Stomach (tissue), 9 donors: ENCODE measurements around the gene SPAG16. TPM values are rescaled to one million over a fixed set of nuclear protein-coding genes. Genes with fewer than 3 reads are reported as not detected.

Experiments used
- DNase-seq, 2 donors: peaks; one replicate each; pipeline versions ENCODE4 v3.0.0 to v3.0.0-alpha.2; 2013 to 2019
- H3K27ac ChIP-seq, 5 donors: fragments of 200-600 bp in 4 of 5; sonication (generic) in 4 of 5; one replicate each; pipeline ENCODE4 v1.5.1; 2013 to 2019; ENCODE audit warnings: mild to moderate bottlenecking in 1 of 5, moderate library complexity in 1 of 5
- H3K27me3 ChIP-seq, 3 donors: fragments of 200-600 bp; sonication (generic); one replicate each; pipeline ENCODE4 v1.5.1; 2017 to 2019; ENCODE audit warnings: mixed run types in 1 of 3
- H3K36me3 ChIP-seq, 4 donors: fragments of 200-600 bp; sonication (generic); 1 replicate in 3 of 4; 2 replicates in 1 of 4; pipeline ENCODE4 v1.5.1; 2016 to 2019
- H3K4me1 ChIP-seq, 4 donors: fragments of 200-600 bp; sonication (generic); one replicate each; pipeline ENCODE4 v1.5.1; 2016 to 2019
- H3K4me3 ChIP-seq, 4 donors: fragments of 200-600 bp; sonication (generic) in 3 of 4; one replicate each; pipeline ENCODE4 v1.5.1; 2016 to 2019; ENCODE audit warnings: mild to moderate bottlenecking in 1 of 4
- H3K9me3 ChIP-seq, 4 donors: fragments of 200-600 bp; sonication (generic); one replicate each; pipeline ENCODE4 v1.5.1; 2016 to 2019
- EP300 ChIP-seq: sonication (generic); formaldehyde crosslinking; IDR thresholded peaks from one replicate; pipeline ENCODE4 v1.6.1; 2017; ENCODE audit warnings: antibody characterized with exemption
- POLR2A ChIP-seq, 4 donors: fragments of 450-650 bp; IDR thresholded peaks; one replicate each; pipeline ENCODE4 v1.6.1; 2016; ENCODE audit warnings: antibody characterized with exemption in 4 of 4, control low read depth in 2 of 4, mild to moderate bottlenecking in 1 of 4, moderate library complexity in 1 of 4
- POLR2AphosphoS5 ChIP-seq, 3 donors: sonication (generic); formaldehyde crosslinking; IDR thresholded peaks; one replicate each; pipeline ENCODE4 v1.6.1; 2016; ENCODE audit warnings: antibody characterized with exemption in 3 of 3
- WGBS, 5 donors: extraction: QIAGEN DNeasy Blood & Tissue Kit in 3 of 5; methylation state at CpG; one replicate each; pipeline versions ENCODE4 v1.1.5 to v1.1.7; 2013 to 2018; 5-methylcytosine and 5-hydroxymethylcytosine counted together
- intact Hi-C: fragments of 100-400 bp; cut with DNase I; formaldehyde crosslinking; loops from one replicate; pipeline ENCODE4 v1.15.1; 2023; ENCODE audit warnings: low total_unique reads
- polyA plus RNA-seq, 3 donors: library from polyadenylated mRNA; stranded (reverse); fragments of 200-250 nt; gene quantifications; one replicate each; pipeline ENCODE4 v1.2.3, GENCODE V29; 2013
- total RNA-seq, 5 donors: library from RNA; depleted of rRNA; stranded (reverse); fragments of >200 nt; gene quantifications; one replicate each; pipeline versions ENCODE4 v1.1.0 to v1.2.3, GENCODE V29; 2014 to 2016
- TF ChIP-seq, protein P1 (sequence below), 7 experiments: fragments of 450-650 bp in 4 of 7; fragments of 200-600 bp in 3 of 7; sonication (generic) in 3 of 7; IDR thresholded peaks; one replicate each; pipeline ENCODE4 v1.5.1; 2016 to 2019; ENCODE audit warnings: antibody characterized with exemption in 7 of 7, control low read depth in 2 of 7, mild to moderate bottlenecking in 1 of 7
- donor health status: healthy with polysubstance abuse.
- donor health status: Bipolar disorder and iron deficiency.
- donor health status: healthy.

SPAG16 gene
- total and polyA plus RNA-seq, 8 donors: 16.0 to 137 (median 34.4) TPM

DNA sequence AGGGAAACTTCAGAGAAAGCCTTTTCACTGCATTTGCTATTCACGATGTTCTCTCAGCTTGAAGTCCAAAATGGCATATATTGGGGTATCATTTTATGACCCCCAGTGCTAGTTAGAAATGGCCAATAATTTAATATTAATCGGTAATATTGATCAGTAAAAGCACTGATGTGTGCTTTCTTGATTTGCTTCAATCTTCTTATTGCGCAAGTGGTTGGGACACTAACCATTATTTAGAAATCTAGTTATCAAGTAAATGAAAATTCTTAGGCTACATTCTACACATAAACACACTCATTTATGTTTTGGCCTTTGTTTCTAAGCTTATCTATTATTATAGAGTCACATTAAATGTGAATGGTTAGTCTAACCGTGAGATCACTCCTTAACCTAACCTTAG is 1076.9 kb downstream of the SPAG16 start:
- intact Hi-C loops: no loop called here
- 80 to 85% (median 81%) methylated on average over 4 of the region's 4 CpGs for WGBS, 5 donors
- no peak for TF ChIP-seq POLR2AphosphoS5 (IDR thresholded peaks at IDR 0.05)
- no peak for TF ChIP-seq EP300
- no peak for TF ChIP-seq POLR2A (IDR thresholded peaks at IDR 0.05)
- TF ChIP-seq, protein P1, sequence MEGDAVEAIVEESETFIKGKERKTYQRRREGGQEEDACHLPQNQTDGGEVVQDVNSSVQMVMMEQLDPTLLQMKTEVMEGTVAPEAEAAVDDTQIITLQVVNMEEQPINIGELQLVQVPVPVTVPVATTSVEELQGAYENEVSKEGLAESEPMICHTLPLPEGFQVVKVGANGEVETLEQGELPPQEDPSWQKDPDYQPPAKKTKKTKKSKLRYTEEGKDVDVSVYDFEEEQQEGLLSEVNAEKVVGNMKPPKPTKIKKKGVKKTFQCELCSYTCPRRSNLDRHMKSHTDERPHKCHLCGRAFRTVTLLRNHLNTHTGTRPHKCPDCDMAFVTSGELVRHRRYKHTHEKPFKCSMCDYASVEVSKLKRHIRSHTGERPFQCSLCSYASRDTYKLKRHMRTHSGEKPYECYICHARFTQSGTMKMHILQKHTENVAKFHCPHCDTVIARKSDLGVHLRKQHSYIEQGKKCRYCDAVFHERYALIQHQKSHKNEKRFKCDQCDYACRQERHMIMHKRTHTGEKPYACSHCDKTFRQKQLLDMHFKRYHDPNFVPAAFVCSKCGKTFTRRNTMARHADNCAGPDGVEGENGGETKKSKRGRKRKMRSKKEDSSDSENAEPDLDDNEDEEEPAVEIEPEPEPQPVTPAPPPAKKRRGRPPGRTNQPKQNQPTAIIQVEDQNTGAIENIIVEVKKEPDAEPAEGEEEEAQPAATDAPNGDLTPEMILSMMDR (IDR thresholded peaks at IDR 0.05): no peak

GRCh38 chr2:214365549-214365948 is 1081.3 kb downstream of the SPAG16 start:
- no peak for DNase-seq
- TF ChIP-seq, protein P1 (IDR thresholded peaks at IDR 0.05): no peak
- TF ChIP-seq EP300 (no peak), POLR2A (IDR thresholded peaks at IDR 0.05) (no peak), POLR2AphosphoS5 (IDR thresholded peaks at IDR 0.05) (no peak)
- H3K4me3 ChIP-seq: no peak overlapping the region
- H3K27me3 ChIP-seq: no peaks in the 10 kb centered on the region
- H3K27ac ChIP-seq: no peak overlapping the region
- intact Hi-C loops: no loop called here
- 91 to 97% (median 94%) methylated on average over 1 of the region's 1 CpG for WGBS, 5 donors
- H3K36me3 ChIP-seq: no peaks in the 10 kb centered on the region
- no peaks in the 10 kb centered on the region for H3K9me3 ChIP-seq
- no peaks in the 10 kb centered on the region for H3K4me1 ChIP-seq

More for the DNA sequence above, 1076.9 kb downstream of the SPAG16 start:
- Histone ChIP-seq H3K36me3 (no peaks in the 10 kb centered on the region), H3K9me3 (peaks cover 0 to 7% (median 0%) of the 10 kb centered on the region in 4 donors), H3K27me3 (no peaks in the 10 kb centered on the region), H3K4me3 (no peak overlapping the region), H3K27ac (no peak overlapping the region), H3K4me1 (no peaks in the 10 kb centered on the region)
- DNase-seq: no peak

- Histone ChIP-seq H3K4me1 (no peaks in the 10 kb centered on the region), H3K9me3 (no peaks in the 10 kb centered on the region), H3K36me3 (no peaks in the 10 kb centered on the region), H3K27me3 (no peaks in the 10 kb centered on the region), H3K27ac (no peak overlapping the region), H3K4me3 (no peak overlapping the region)
- DNase-seq: no peak
- TF ChIP-seq, protein P1 (IDR thresholded peaks at IDR 0.05): no peak
- TF ChIP-seq EP300 (no peak), POLR2AphosphoS5 (IDR thresholded peaks at IDR 0.05) (no peak), POLR2A (IDR thresholded peaks at IDR 0.05) (no peak)
- WGBS, 5 donors: 35 to 56% (median 51%) methylated on average over 3 of the region's 3 CpGs
- intact Hi-C loops: no loop called here
Measured at GRCh38 chr2:214367171-214367570, 1082.9 kb downstream of the SPAG16 start.

DNA sequence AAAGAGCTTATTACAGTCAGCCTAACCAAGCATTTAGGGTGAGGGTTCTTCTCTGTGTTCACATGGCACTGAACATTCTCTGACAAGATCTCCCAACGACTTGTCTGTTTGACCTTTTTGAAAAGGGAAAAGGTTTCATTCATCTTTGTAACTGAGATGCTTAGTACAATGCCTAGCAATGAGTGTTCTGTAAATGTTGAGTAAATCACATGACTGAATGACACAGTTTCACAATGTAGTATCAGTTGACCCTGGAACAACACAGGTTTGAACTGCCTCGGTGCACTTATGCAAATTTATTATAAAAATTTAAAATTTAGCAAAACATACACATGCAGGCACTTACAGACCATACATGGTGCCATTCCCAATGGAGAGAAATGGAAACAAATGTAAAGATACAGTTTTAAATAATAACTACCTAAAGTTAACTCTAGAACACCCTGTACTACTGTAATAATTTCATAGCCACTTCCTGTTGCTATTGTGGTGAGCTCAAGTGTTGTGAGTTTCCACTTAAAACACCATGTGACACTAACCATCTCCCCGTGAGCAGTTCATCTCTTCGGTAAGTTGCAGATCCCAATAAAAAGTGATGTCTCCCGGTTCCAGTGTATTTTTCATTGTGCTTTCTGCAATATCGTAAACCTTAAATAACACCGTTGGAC is 1092.5 kb downstream of the SPAG16 start:
- Histone ChIP-seq H3K9me3 (no peaks in the 10 kb centered on the region), H3K27me3 (no peaks in the 10 kb centered on the region), H3K27ac (no peak overlapping the region), H3K36me3 (no peaks in the 10 kb centered on the region), H3K4me1 (no peaks in the 10 kb centered on the region), H3K4me3 (no peak overlapping the region)
- 78 to 82% (median 80%) methylated on average over 7 of the region's 7 CpGs for WGBS, 5 donors
- intact Hi-C loops: no loop called here
- DNase-seq: no peak
- TF ChIP-seq, protein P1 (IDR thresholded peaks at IDR 0.05): no peak
- TF ChIP-seq POLR2A (IDR thresholded peaks at IDR 0.05) (no peak), POLR2AphosphoS5 (IDR thresholded peaks at IDR 0.05) (no peak), EP300 (no peak)
